Measurements from ENCODE around the gene ALDH1A3. TPM values are rescaled to one million over a fixed set of nuclear protein-coding genes. Genes with fewer than 3 reads are reported as not detected.

Gene ALDH1A3
- total RNA-seq, 4 donors from 2014 or later = 7.1 to 17.9 (median 8.5) TPM

DNA sequence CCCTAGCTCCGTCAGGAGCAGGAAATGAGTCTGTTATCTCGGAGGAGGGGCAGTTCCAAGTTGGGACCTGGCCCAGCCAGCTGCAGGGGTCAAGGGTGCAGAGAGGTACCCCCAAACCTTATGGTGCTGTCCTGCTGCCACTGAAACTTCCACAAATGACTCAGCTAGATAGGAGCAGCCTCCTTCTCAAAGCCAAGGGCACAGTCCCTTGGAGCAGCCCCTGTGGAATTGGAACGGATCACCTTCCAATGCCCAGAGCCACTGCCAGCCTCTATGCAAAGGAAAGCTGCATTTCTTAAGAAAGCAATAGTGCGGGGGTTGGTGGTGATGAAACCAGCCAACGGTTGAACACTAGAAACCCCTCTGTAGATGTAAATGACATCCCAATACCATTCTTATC lies 20.0 kb downstream of the ALDH1A3 start:
- H3K36me3 ChIP-seq = no peaks in the 10 kb centered on the region
- DNase-seq = no peak
- TF ChIP-seq POLR2A (IDR thresholded peaks at IDR 0.05) = no peak
- TF ChIP-seq, protein P1, sequence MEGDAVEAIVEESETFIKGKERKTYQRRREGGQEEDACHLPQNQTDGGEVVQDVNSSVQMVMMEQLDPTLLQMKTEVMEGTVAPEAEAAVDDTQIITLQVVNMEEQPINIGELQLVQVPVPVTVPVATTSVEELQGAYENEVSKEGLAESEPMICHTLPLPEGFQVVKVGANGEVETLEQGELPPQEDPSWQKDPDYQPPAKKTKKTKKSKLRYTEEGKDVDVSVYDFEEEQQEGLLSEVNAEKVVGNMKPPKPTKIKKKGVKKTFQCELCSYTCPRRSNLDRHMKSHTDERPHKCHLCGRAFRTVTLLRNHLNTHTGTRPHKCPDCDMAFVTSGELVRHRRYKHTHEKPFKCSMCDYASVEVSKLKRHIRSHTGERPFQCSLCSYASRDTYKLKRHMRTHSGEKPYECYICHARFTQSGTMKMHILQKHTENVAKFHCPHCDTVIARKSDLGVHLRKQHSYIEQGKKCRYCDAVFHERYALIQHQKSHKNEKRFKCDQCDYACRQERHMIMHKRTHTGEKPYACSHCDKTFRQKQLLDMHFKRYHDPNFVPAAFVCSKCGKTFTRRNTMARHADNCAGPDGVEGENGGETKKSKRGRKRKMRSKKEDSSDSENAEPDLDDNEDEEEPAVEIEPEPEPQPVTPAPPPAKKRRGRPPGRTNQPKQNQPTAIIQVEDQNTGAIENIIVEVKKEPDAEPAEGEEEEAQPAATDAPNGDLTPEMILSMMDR (IDR thresholded peaks at IDR 0.05) = no peak
- peaks cover 3 to 28% of the 10 kb centered on the region in 2 donors for H3K4me1 ChIP-seq
- H3K27ac ChIP-seq = no peak overlapping the region
- H3K9me3 ChIP-seq = no peaks in the 10 kb centered on the region
- no peaks in the 10 kb centered on the region for H3K27me3 ChIP-seq
- 66 to 77% methylated on average over 5 of the region's 5 CpGs for WGBS, 2 donors
- no peak overlapping the region for H3K4me3 ChIP-seq (replicated peaks in 1 of 3)
- intact Hi-C loops (cut with DNase I) = no loop called here

DNA sequence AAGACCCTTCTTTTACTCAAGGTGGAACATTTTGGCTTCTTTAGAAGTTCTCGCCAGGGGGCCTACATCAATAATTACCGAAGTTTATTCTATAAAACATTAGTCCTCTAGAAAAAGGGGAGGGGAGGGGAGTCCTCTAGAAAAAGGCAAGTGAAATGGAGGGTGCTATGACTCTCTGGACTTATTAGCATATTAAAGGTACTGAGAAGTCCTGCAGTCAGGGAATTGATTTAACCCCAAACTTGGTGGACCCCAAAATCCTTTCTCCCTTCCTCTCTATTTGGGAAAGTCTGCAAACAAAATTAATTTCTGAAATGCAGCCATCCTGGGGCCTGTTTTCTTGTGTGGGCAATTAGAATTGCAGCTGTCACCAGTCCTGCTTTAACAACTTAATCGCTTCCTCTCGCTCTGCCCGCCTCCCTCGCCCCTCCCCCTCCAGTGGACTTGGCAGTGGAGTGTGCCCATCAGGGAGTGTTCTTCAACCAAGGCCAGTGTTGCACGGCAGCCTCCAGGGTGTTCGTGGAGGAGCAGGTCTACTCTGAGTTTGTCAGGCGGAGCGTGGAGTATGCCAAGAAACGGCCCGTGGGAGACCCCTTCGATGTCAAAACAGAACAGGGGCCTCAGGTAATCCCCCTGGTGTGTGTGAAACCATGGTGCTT lies 20.6 kb downstream of the ALDH1A3 start:
- H3K27me3 ChIP-seq = no peaks in the 10 kb centered on the region
- H3K4me1 ChIP-seq = peaks cover 3 to 28% of the 10 kb centered on the region in 2 donors
- TF ChIP-seq POLR2A (IDR thresholded peaks at IDR 0.05) = no peak
- TF ChIP-seq, protein P1 (IDR thresholded peaks at IDR 0.05) = no peak
- no peaks in the 10 kb centered on the region for H3K36me3 ChIP-seq
- 44 to 47% methylated on average over 13 of the region's 13 CpGs for WGBS, 2 donors
- no peak overlapping the region for H3K4me3 ChIP-seq (replicated peaks in 1 of 3)
- intact Hi-C loops (cut with DNase I) = no loop called here
- peak; percentile 62 to 70 for DNase-seq
- H3K27ac ChIP-seq = no peak overlapping the region
- H3K9me3 ChIP-seq = no peaks in the 10 kb centered on the region

DNA sequence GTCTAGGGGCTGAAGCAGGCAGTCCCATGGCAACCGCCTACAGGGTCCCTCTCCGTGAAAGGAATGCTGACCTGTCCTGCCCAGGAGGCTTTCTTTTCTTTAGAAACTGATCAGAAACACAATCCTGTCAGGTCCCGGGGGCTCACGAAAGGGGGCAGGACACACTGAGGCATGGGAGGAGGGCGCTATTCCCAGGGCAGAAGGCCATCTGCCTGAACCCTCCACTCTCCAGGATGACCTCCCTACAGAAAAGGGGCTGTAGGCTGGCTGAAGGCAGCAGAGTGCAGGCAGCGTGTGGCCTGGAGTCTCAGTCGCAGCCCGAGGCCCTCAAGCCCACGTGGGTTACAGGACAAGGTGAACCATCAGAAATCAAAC lies 21.2 kb downstream of the ALDH1A3 start:
- H3K4me1 ChIP-seq = peaks cover 3 to 28% of the 10 kb centered on the region in 2 donors
- no peaks in the 10 kb centered on the region for H3K27me3 ChIP-seq
- intact Hi-C loops (cut with DNase I) = no loop called here
- 80 to 83% methylated on average over 6 to 9 of the region's 9 CpGs for WGBS, 2 donors
- DNase-seq = no peak
- TF ChIP-seq POLR2A (IDR thresholded peaks at IDR 0.05) = no peak
- TF ChIP-seq, protein P1 (IDR thresholded peaks at IDR 0.05) = no peak
- H3K4me3 ChIP-seq (replicated peaks in 1 of 3) = no peak overlapping the region
- H3K27ac ChIP-seq = no peak overlapping the region
- no peaks in the 10 kb centered on the region for H3K36me3 ChIP-seq
- no peaks in the 10 kb centered on the region for H3K9me3 ChIP-seq

DNA sequence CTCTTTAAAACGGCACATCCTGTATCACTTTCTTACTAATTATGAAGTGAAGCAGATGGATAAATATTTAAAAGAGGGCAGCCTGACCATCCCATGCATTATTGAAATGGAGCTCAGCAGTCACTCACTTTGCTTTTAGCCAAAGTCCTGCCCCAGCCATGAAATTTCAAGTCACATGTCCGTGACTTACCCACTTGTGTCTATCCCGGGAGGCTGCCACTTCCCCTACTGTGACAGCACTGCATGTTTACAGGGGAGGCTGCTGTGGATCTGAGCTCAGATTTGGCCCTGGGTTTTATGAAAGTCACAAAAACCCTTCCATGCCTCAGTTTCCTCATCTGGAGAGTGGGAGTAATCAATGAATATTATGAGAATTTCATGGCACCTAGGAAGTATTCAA lies 21.7 kb downstream of the ALDH1A3 start:
- no peaks in the 10 kb centered on the region for H3K27me3 ChIP-seq
- WGBS, 2 donors = 71 to 77% methylated on average over 3 of the region's 3 CpGs
- DNase-seq = no peak
- TF ChIP-seq, protein P1 (IDR thresholded peaks at IDR 0.05) = no peak
- no peak for TF ChIP-seq POLR2A (IDR thresholded peaks at IDR 0.05)
- no peak overlapping the region for H3K27ac ChIP-seq
- intact Hi-C loops (cut with DNase I) = no loop called here
- H3K36me3 ChIP-seq = no peaks in the 10 kb centered on the region
- peaks cover 3 to 28% of the 10 kb centered on the region in 2 donors for H3K4me1 ChIP-seq
- no peak overlapping the region for H3K4me3 ChIP-seq (replicated peaks in 1 of 3)
- no peaks in the 10 kb centered on the region for H3K9me3 ChIP-seq

DNA sequence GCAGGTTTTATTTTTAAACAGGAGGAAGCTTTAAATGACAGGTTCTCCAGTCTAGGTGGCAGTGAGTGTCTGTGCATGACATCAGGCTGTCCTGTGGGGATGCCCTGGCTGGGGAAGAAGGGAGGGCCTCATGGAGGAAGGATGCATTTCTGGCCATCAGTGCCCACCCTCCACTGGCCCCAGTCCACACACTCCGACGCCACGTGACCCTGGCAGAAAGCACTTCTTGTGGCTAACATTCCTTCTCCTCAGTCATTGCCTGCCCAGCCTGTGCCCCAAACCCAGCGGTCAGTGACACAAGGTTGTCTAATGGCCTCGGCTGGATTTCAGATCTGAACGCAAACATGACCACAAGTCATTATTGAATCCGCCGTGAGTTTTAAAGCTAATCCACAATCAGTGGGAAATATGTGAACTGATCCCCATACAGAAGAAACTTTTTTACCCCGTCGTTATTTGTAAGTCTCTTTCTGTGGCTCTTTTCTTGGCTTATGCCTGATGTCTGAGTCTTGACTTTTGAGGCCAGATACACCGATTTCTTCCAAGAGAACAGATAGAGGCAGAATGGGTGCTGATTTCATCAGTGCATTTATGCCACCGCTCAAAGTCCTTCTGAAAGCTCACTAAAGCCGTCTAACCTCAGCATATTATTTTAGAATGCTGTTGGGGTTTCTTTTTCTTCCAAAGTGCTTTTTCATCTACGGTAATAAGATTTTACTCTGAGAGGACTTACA lies 22.2 kb downstream of the ALDH1A3 start:
- peak in 1 of 2 donors; percentile 37 for DNase-seq
- intact Hi-C loops (cut with DNase I) = no loop called here
- no peak overlapping the region for H3K4me3 ChIP-seq (replicated peaks in 1 of 3)

More for the DNA sequence above, 22.2 kb downstream of the ALDH1A3 start:
- peaks cover 3 to 28% of the 10 kb centered on the region in 2 donors for H3K4me1 ChIP-seq
- H3K27ac ChIP-seq = peak overlapping the region; percentile 54 to 91 (median 72)
- H3K36me3 ChIP-seq = no peaks in the 10 kb centered on the region
- no peaks in the 10 kb centered on the region for H3K9me3 ChIP-seq
- 59 to 74% methylated on average over 14 of the region's 14 CpGs for WGBS, 2 donors
- TF ChIP-seq, protein P1 (IDR thresholded peaks at IDR 0.05) = no peak
- TF ChIP-seq POLR2A (IDR thresholded peaks at IDR 0.05) = no peak
- no peaks in the 10 kb centered on the region for H3K27me3 ChIP-seq

Data from thyroid gland (tissue), 4 donors.